ENCODE results near the gene TLL2.

Gene TLL2

DNA sequence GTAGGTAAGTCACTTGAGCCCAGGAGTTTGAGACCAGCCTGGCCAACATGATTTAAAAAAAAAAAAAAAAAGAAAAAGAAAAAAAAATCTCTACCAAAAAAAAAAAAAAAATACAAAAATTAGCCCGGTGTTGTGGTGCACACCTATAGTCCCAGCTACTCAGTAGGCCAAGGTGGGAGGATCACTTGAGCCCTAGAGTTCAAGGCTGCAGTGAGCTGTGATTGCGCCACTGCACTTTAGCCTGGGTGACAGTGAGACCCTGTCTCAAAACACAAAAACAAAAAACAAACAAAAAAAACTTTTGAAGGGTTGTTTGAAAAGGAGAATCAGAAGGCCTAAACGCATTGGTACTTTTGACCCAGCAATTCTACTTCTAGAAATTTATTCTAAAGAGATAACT is 13.7 kb downstream of the TLL2 start:
- TF ChIP-seq, protein P1, sequence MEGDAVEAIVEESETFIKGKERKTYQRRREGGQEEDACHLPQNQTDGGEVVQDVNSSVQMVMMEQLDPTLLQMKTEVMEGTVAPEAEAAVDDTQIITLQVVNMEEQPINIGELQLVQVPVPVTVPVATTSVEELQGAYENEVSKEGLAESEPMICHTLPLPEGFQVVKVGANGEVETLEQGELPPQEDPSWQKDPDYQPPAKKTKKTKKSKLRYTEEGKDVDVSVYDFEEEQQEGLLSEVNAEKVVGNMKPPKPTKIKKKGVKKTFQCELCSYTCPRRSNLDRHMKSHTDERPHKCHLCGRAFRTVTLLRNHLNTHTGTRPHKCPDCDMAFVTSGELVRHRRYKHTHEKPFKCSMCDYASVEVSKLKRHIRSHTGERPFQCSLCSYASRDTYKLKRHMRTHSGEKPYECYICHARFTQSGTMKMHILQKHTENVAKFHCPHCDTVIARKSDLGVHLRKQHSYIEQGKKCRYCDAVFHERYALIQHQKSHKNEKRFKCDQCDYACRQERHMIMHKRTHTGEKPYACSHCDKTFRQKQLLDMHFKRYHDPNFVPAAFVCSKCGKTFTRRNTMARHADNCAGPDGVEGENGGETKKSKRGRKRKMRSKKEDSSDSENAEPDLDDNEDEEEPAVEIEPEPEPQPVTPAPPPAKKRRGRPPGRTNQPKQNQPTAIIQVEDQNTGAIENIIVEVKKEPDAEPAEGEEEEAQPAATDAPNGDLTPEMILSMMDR (IDR thresholded peaks at IDR 0.05; ENCODE audit: control extremely low read depth, extremely low read depth, low read depth, missing control alignments) = no peak
- ChIA-PET CTCF (interaction anchor here (2.1 kb wide), 1 partner anchor 30 kb away, joined by 7 read pairs; no protein-coding TSS in a partner anchor), POLR2A (interaction anchor here (0.7 kb wide), 1 partner anchor 152 kb away, joined by 4 read pairs; no protein-coding TSS in a partner anchor)
- no peak for DNase-seq (ENCODE audit: extremely low spot score)

DNA sequence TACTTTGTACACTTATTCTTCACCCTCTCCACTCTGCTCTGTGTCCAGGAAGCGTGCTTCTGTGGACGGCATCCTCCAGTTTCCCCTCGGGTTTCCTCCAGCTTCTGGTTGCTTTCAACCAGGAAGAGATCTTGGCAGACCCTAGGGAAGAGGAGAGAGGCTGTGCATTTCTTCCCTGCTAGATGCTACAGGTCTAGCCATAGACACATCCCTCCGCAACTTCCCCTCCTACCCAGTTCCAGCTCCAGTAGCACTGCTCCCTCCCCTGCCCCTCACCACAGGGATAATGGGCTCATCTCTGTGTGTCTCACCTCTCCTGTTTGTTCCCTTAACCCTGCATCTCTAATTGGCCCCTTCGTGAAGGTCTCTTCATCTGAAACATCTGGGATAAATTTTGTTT is 16.3 kb downstream of the TLL2 start:
- ChIA-PET CTCF (interaction anchor here (1.0 to 1.8 kb wide), 4 partner anchors 14 to 122 kb away, joined by 3 to 9 read pairs (median 5); no protein-coding TSS in a partner anchor), POLR2A (no interaction called here)
- no peak for DNase-seq (ENCODE audit: extremely low spot score)
- TF ChIP-seq, protein P1 (IDR thresholded peaks at IDR 0.05; ENCODE audit: control extremely low read depth, extremely low read depth, low read depth, missing control alignments) = no peak

DNA sequence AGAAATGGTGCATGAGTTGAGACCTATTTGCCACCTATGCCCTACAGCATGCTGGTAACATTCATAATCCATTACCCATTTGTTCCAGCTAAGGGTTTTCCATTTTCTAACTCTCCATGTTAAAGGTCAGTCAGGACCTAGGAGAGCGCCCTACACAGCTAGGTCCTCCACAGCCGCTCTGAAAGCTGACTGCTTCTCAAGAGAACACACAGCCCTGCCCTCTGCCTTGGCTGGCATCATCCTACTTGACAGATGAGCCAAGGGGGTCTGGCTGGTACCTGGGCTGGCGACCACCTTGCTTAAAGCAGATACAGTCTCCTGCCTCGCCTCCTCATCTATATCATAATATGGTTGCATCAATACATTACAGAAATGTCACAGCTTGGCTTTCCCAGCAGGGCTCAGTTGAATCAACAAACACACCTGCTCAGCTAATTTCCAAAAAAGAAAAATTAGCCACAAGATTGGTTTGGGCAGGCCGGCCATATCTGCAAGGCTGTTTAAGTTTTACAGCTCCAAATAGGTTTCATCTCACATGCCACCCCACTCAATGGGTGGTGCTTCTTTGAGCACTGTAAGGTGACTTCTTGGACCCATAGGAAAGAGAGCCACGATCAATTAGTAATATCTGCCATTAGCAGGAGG is 17.3 kb downstream of the TLL2 start:
- TF ChIP-seq, protein P1 (IDR thresholded peaks at IDR 0.05; ENCODE audit: control extremely low read depth, extremely low read depth, low read depth, missing control alignments) = no peak
- POLR2A ChIA-PET = no interaction called here
- CTCF ChIA-PET = interaction anchor here (1.0 to 2.8 kb wide), 4 partner anchors 14 to 121 kb away, joined by 3 to 10 read pairs (median 4); no protein-coding TSS in a partner anchor
- DNase-seq (ENCODE audit: extremely low spot score) = no peak

DNA sequence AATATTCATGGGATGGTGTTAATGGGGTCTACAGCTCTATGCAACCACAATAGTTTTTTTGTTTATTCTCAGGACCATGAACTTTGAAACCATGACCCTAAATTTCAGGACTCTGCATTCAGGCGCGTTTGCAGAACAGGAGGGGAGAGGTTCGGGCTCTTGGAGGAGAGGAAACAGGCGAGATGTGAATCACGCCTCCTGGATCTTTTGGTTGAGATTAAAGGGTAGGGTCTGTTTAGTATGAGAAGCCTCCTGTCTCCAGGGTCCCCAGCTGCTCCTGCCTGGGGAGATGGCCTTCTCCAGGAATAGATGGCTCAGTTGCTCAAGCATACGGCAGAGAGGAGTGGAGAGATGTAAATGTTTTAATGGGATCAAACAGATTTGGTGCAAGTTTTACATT is 18.2 kb downstream of the TLL2 start:
- ChIA-PET CTCF (interaction anchor here (1.0 to 2.8 kb wide), 4 partner anchors 15 to 120 kb away, joined by 3 to 10 read pairs (median 4); no protein-coding TSS in a partner anchor), POLR2A (no interaction called here)
- DNase-seq (ENCODE audit: extremely low spot score) = no peak

DNA sequence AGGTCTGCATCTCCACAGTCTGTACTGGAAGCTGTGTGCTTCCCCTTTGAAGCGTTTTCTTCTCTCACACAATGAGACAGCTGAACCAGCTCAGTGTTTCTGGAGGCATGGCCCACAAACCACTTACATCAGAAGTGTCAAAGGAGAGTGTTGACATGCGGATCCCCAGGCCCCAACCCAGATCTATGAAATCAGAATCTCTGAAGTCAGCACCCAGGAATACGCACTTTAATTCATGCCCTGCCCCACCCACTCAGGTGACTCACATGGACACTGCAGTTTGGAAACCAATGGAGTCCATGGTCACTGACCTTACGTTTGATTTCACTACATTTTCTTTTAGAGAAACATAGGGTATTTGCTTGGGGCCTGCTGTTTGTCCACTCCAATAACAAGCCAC is 19.0 kb downstream of the TLL2 start:
- ChIA-PET CTCF (interaction anchor here (1.2 to 2.8 kb wide), 2 partner anchors 17 to 119 kb away, joined by 3 to 10 read pairs; no protein-coding TSS in a partner anchor), POLR2A (no interaction called here)
- TF ChIP-seq, protein P1 (IDR thresholded peaks at IDR 0.05; ENCODE audit: control extremely low read depth, extremely low read depth, low read depth, missing control alignments) = no peak
- DNase-seq (ENCODE audit: extremely low spot score) = no peak

More for the DNA sequence above, 18.2 kb downstream of the TLL2 start:
- TF ChIP-seq, protein P1 (IDR thresholded peaks at IDR 0.05; ENCODE audit: control extremely low read depth, extremely low read depth, low read depth, missing control alignments) = no peak

DNA sequence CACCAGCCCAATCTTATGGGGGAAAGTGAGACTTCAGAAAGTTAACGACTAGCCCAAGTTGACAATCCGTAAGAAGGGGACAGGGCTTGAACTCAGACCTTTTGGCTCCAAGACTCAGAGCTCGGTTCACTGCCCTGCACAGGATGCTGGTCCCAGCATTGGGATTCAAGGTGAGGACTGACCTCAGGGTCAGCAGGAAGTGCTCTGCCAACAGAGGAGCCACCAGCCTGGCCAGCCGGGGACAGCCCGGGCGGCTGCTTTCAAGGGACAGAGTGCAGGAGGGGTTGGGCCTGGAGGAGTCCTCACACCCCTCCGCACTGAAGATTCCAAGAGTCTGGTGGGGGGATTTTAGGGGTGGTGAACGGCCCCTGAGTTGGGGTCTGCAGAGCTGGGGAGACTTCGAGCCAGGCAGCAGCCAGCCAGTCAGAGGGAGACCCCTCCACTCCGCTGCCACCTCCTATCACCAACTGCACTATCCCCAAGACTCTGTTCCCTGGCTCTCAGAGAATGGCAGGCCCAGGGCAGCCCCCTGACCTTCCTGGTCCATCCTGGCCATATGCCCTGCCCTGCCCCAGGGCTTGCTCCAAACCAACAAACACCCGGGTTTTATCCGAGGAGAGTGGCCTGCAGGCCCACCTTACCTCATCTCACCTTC is 19.7 kb downstream of the TLL2 start:
- ChIA-PET POLR2A (no interaction called here), CTCF (interaction anchor here (2.8 kb wide), 1 partner anchor 119 kb away, joined by 10 read pairs; no protein-coding TSS in a partner anchor)
- DNase-seq (ENCODE audit: extremely low spot score) = no peak
- TF ChIP-seq, protein P1 (IDR thresholded peaks at IDR 0.05; ENCODE audit: control extremely low read depth, extremely low read depth, low read depth, missing control alignments) = no peak

Data from GM10248 (cell line).